H1 (cell line): Measurements from ENCODE around the gene FARP2. TPM values are rescaled to one million over a fixed set of nuclear protein-coding genes. Genes with fewer than 3 reads are reported as not detected.

ENCODE experiments used
- CTCF ChIA-PET: fragments of 300-600 bp; sonication (Branson Sonifier 250); formaldehyde crosslinking; loops from one replicate; lab custom pipeline; 2021; ENCODE audit not compliant: partially characterized antibody; lab: Charles Lee
- POLR2A ChIA-PET: fragments of 300-600 bp; sonication (Branson Sonifier 250); formaldehyde crosslinking; loops from one replicate; lab custom pipeline; 2021; ENCODE audit warnings: inconsistent platforms; ENCODE audit not compliant: partially characterized antibody; lab: Charles Lee
- DNase-seq, 2 experiments: peaks; one replicate each; pipeline versions ENCODE4 v3.0.0 to v3.0.0-alpha.2; 2010 to 2022; ENCODE audit warnings: low spot score in 2 of 2, low read depth in 1 of 2, mixed read lengths in 1 of 2
- FAIRE-seq: peaks from 2 replicates; lab custom pipeline; 2011; peaks lifted over from hg19 to GRCh38; lab: Jason Lieb, UNC
- H2AFZ ChIP-seq: 2 replicates; pipeline ENCODE4 v1.8.1; 2012; ENCODE audit warnings: low read length, inconsistent platforms
- H2AK5ac ChIP-seq: 2 replicates; pipeline ENCODE4 v1.6.1; 2013; ENCODE audit warnings: low read depth, low read length
- H2BK120ac ChIP-seq: replicated peaks from 2 replicates; pipeline ENCODE3; 2013; ENCODE audit warnings: low read depth, low read length, inconsistent platforms
- H2BK12ac ChIP-seq: 2 replicates; pipeline ENCODE4 v1.6.1; 2013; ENCODE audit warnings: low read depth, low read length
- H2BK15ac ChIP-seq: 2 replicates; pipeline ENCODE4 v1.6.1; 2013; ENCODE audit warnings: low read length
- H2BK20ac ChIP-seq: 2 replicates; pipeline ENCODE4 v1.6.1; 2013; ENCODE audit warnings: low read length
- H2BK5ac ChIP-seq: 2 replicates; pipeline ENCODE4 v1.6.1; 2013; ENCODE audit warnings: low read depth, low read length
- H3K14ac ChIP-seq: 2 replicates; pipeline ENCODE4 v1.6.1; 2013; ENCODE audit warnings: inconsistent platforms; ENCODE audit not compliant: insufficient read length
- H3K18ac ChIP-seq: 2 replicates; pipeline ENCODE4 v1.6.1; 2013; ENCODE audit warnings: low read length; ENCODE audit errors: extremely low read depth
- H3K23ac ChIP-seq: 2 replicates; pipeline ENCODE4 v1.6.1; 2013; ENCODE audit warnings: inconsistent platforms; ENCODE audit not compliant: insufficient read length
- H3K23me2 ChIP-seq: 2 replicates; pipeline ENCODE4 v1.6.1; 2013; ENCODE audit warnings: low read depth, low read length
- H3K27ac ChIP-seq: 2 replicates; pipeline ENCODE4 v1.6.1; 2011; ENCODE audit warnings: low read depth, low read length, inconsistent platforms
- H3K27me3 ChIP-seq, 4 experiments: replicated peaks in 1 of 4; 1 replicate in 1 of 4; 2 replicates in 3 of 4; pipeline versions ENCODE4 v1.6.1 to v1.8.1; 2011 to 2013; ENCODE audit warnings: low read length in 3 of 4, mild to moderate bottlenecking in 3 of 4, inconsistent platforms in 2 of 4, mixed read lengths in 2 of 4, moderate library complexity in 1 of 4; ENCODE audit not compliant: control insufficient read depth in 3 of 4, insufficient read depth in 3 of 4; ENCODE audit errors: extremely low read depth in 1 of 4
- H3K36me3 ChIP-seq, 4 experiments: 2 replicates each; pipeline versions ENCODE4 v1.6.1 to v1.8.1; 2011 to 2013; ENCODE audit warnings: mild to moderate bottlenecking in 4 of 4, low read length in 3 of 4, moderate library complexity in 2 of 4, control low read depth in 1 of 4, inconsistent platforms in 1 of 4; ENCODE audit not compliant: insufficient read depth in 4 of 4, control insufficient read depth in 2 of 4
- H3K4ac ChIP-seq: replicated peaks from 2 replicates; pipeline ENCODE3; 2013; ENCODE audit warnings: low read length, low read depth, mixed read lengths, inconsistent platforms; ENCODE audit not compliant: insufficient read length
- H3K4me1 ChIP-seq, 4 experiments: replicated peaks in 1 of 4; 1 replicate in 1 of 4; 2 replicates in 3 of 4; pipeline versions ENCODE4 v1.6.1 to v1.8.1; 2011 to 2013; ENCODE audit warnings: low read length in 3 of 4, inconsistent platforms in 2 of 4, mixed read lengths in 1 of 4; ENCODE audit not compliant: insufficient read depth in 4 of 4, control insufficient read depth in 3 of 4
- H3K4me2 ChIP-seq, 2 experiments: 2 replicates each; pipeline versions ENCODE4 v1.6.1 to v1.8.1; 2011 to 2013; ENCODE audit warnings: low read depth in 2 of 2, low read length in 2 of 2, control low read depth in 1 of 2, inconsistent platforms in 1 of 2, mild to moderate bottlenecking in 1 of 2; ENCODE audit not compliant: insufficient read depth in 1 of 2
- H3K4me3 ChIP-seq, 4 experiments: fragments of 200-600, 300-600 bp in 1 of 4; sonication (generic), shearing (Covaris generic), sonication (Bioruptor Twin) in 1 of 4; 2 replicates each; pipeline versions ENCODE4 v1.5.1 to v1.8.1; 2011 to 2016; ENCODE audit warnings: low read length in 4 of 4, low read depth in 3 of 4, control low read depth in 2 of 4, inconsistent platforms in 2 of 4, mild to moderate bottlenecking in 2 of 4, mixed read lengths in 1 of 4, moderate library complexity in 1 of 4; ENCODE audit not compliant: insufficient read depth in 2 of 4; ENCODE audit errors: extremely low read depth in 1 of 4
- H3K56ac ChIP-seq: replicated peaks from 2 replicates; pipeline ENCODE3; 2013; ENCODE audit warnings: low read depth, mild to moderate bottlenecking, mixed read lengths, low read length, inconsistent platforms; ENCODE audit not compliant: insufficient read length
- H3K79me1 ChIP-seq: 2 replicates; pipeline ENCODE4 v1.6.1; 2013; ENCODE audit warnings: low read depth, low read length, control low read depth
- H3K79me2 ChIP-seq, 2 experiments: 2 replicates each; pipeline versions ENCODE4 v1.6.1 to v1.8.1; 2012 to 2013; ENCODE audit warnings: low read length in 2 of 2, mild to moderate bottlenecking in 2 of 2, inconsistent platforms in 1 of 2; ENCODE audit not compliant: insufficient read depth in 2 of 2, control insufficient read depth in 1 of 2
- H3K9ac ChIP-seq, 4 experiments: replicated peaks in 1 of 4; 1 replicate in 1 of 4; 2 replicates in 3 of 4; pipeline versions ENCODE4 v1.6.1 to v1.8.1; 2011 to 2013; ENCODE audit warnings: low read depth in 3 of 4, low read length in 3 of 4, control low read depth in 2 of 4, mild to moderate bottlenecking in 2 of 4, moderate library complexity in 2 of 4, inconsistent platforms in 1 of 4; ENCODE audit errors: extremely low read depth in 1 of 4
- H3K9me3 ChIP-seq, 2 experiments: 2 replicates each; pipeline versions ENCODE4 v1.6.1 to v1.8.1; 2012 to 2013; ENCODE audit warnings: mild to moderate bottlenecking in 2 of 2, moderate library complexity in 2 of 2, control low read depth in 1 of 2, inconsistent platforms in 1 of 2, low read depth in 1 of 2, low read length in 1 of 2, mixed read lengths in 1 of 2; ENCODE audit not compliant: insufficient read depth in 2 of 2
- H4K20me1 ChIP-seq, 2 experiments: replicated peaks in 1 of 2; 2 replicates each; pipeline versions ENCODE3 to v1.8.1; 2011 to 2013; ENCODE audit warnings: inconsistent platforms in 2 of 2, low read length in 2 of 2, mild to moderate bottlenecking in 1 of 2; ENCODE audit not compliant: insufficient read depth in 2 of 2, control insufficient read depth in 1 of 2
- H4K5ac ChIP-seq: 2 replicates; pipeline ENCODE4 v1.6.1; 2013; ENCODE audit warnings: low read length, low read depth, mixed read lengths, inconsistent platforms; ENCODE audit not compliant: insufficient read length
- H4K8ac ChIP-seq: 2 replicates; pipeline ENCODE4 v1.8.0; 2013; ENCODE audit warnings: mild to moderate bottlenecking, moderate library complexity, low read length, inconsistent platforms; ENCODE audit not compliant: insufficient read depth; ENCODE audit errors: extremely low read depth
- H4K91ac ChIP-seq: replicated peaks from 2 replicates; pipeline ENCODE3; 2013; ENCODE audit warnings: low read length, mixed read lengths, inconsistent platforms; ENCODE audit not compliant: insufficient read length
- JUN ChIP-seq: IDR thresholded peaks from 2 replicates; pipeline ENCODE4 v1.6.1; 2011; ENCODE audit warnings: low read depth, mild to moderate bottlenecking, improper control_type of control experiment, low read length
- POLR2AphosphoS5 ChIP-seq: IDR thresholded peaks from 2 replicates; pipeline ENCODE4 v1.6.1; 2011; ENCODE audit warnings: low read depth, low read length
- WGBS, 2 experiments: shearing (Covaris generic) in 1 of 2; methylation state at CpG; one replicate each; pipeline versions ENCODE4 v1.1.6 to v1.1.7; 2013 to 2015; ENCODE audit warnings: low lambda C conversion rate in 2 of 2, mixed read lengths in 2 of 2, inconsistent platforms in 1 of 2, low coverage in 1 of 2, missing lambda C conversion rate in 1 of 2; ENCODE audit not compliant: insufficient replicate concordance in 2 of 2, insufficient coverage in 1 of 2, insufficient read length in 1 of 2; ENCODE audit errors: extremely low coverage in 1 of 2, missing lambda C conversion rate in 1 of 2; 5-methylcytosine and 5-hydroxymethylcytosine counted together
- polyA plus RNA-seq, 7 experiments: library from polyadenylated mRNA; depleted of rRNA in 3 of 7; stranded (reverse) in 5 of 7; unstranded in 2 of 7; fragments of >200 nt in 5 of 7; fragments of 200-250 nt in 2 of 7; gene quantifications; 1 replicate in 5 of 7; 2 replicates in 1 of 7; 4 replicates in 1 of 7; pipeline versions ENCODE4 v1.2.1 to v1.2.3, GENCODE V29; 2011 to 2013; ENCODE audit warnings: missing spikeins in 2 of 7, mixed read lengths in 2 of 7
- total RNA-seq: library from RNA; stranded (reverse); fragmentation: NEBNext Ultra II Directional; extraction: Animal tissue kit (Norgen Biotek cat#: 25700); gene quantifications from 2 replicates; pipeline ENCODE4 v1.2.1, GENCODE V29; 2021

Gene FARP2
- total and polyA plus RNA-seq, 2 of the 8 experiments (the other 6 are each of a cell fraction or from before 2014, with no cell fraction given) = 12.4 to 33.4 TPM

DNA sequence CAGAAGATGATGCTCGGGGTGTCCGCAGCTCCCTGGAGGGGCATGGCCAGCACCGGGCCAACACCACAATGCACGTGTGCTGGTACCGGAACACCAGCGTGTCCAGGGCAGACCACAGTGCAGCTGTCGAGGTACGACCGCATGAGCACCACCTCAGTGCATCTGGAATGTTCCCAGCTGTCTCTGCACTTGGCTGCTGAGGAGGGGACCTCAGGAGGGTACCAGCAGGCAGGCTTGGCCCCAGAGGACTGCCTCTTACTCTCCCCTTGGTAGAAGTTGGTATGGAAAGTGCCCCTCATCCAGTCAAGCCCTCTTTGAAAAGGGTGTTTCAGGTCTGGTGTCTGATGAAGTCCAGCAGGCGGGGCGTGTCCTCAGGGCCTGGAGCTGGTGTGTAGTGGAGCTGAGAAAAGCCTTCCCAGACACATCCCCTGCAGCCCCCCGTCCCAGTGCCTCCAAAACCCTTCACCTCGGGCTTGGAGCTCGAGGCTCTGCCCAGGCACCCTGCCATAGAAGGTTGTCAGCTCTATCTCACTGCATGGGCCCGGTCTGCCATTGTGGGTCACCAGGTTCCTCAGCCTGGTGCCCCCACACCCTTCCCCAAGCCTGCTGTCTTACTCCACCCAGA, 135.6 kb downstream of the FARP2 start:
- Histone ChIP-seq H3K9ac (no peak overlapping the region), H2BK12ac (no peak overlapping the region), H2BK20ac (no peak overlapping the region), H3K4ac (no peak overlapping the region), H4K5ac (no peak overlapping the region), H3K27ac (no peak overlapping the region), H3K18ac (no peak overlapping the region), H3K14ac (no peak overlapping the region), H3K27me3 (no peaks in the 10 kb centered on the region), H4K20me1 (peaks cover 9 to 21% of the 10 kb centered on the region in 2 experiments), H3K4me2 (no peak overlapping the region), H2BK120ac (no peak overlapping the region), H3K79me1 (no peaks in the 10 kb centered on the region), H3K23ac (no peak overlapping the region), H3K79me2 (no peaks in the 10 kb centered on the region), H3K23me2 (no peaks in the 10 kb centered on the region), H3K56ac (no peak overlapping the region), H3K4me3 (no peak overlapping the region), H3K9me3 (no peaks in the 10 kb centered on the region), H2AFZ (no peak overlapping the region), H3K4me1 (no peaks in the 10 kb centered on the region; a peak in 1 of 7 replicates), H2BK5ac (no peak overlapping the region), H3K36me3 (peaks cover 5 to 33% (median 21%) of the 10 kb centered on the region in 4 experiments), H2BK15ac (no peak overlapping the region), H4K8ac (no peak overlapping the region), H4K91ac (no peak overlapping the region), H2AK5ac (no peak overlapping the region)
- 94% methylated on average over 15 of the region's 15 CpGs; no CpG with 5 or more reads in 1 of the 2 experiments for WGBS, 2 experiments
- FAIRE-seq (no peak), DNase-seq (no peak)
- peak; percentile 57 for TF ChIP-seq POLR2AphosphoS5
- no peak for TF ChIP-seq JUN
- ChIA-PET POLR2A (interaction anchor here (0.8 to 9.1 kb wide), 8 partner anchors 8 to 389 kb away, joined by 3 to 104 read pairs (median 4); partner anchors contain the start of genes DTYMK, ING5 and STK25), CTCF (interaction anchor here (0.6 to 1.3 kb wide), 6 partner anchors 12 to 155 kb away, joined by 3 to 4 read pairs (median 3); no protein-coding TSS in a partner anchor)
